Neural progenitor cell (in vitro differentiated cells): Measurements from ENCODE around the gene GFOD2. TPM values are rescaled to one million over a fixed set of nuclear protein-coding genes. Genes with fewer than 3 reads are reported as not detected.

ENCODE experiments used
- DNase-seq: peaks from one replicate; pipeline ENCODE4 v3.0.0-alpha.2; 2016; ENCODE audit warnings: low spot score
- H2AFZ ChIP-seq: fragments of 200-600 bp; sonication (generic); replicated peaks from 2 replicates; pipeline ENCODE4 v1.6.1; 2016; ENCODE audit warnings: antibody characterized with exemption
- H3F3A ChIP-seq: fragments of 200-600 bp; sonication (generic); 2 replicates; pipeline ENCODE4 v1.6.1; 2016; ENCODE audit warnings: antibody characterized with exemption, low read depth
- H3K27ac ChIP-seq: fragments of 200-600 bp; sonication (generic); 2 replicates; pipeline ENCODE4 v1.5.1; 2016; ENCODE audit warnings: mild to moderate bottlenecking
- H3K27me3 ChIP-seq: fragments of 200-600 bp; sonication (generic); 2 replicates; pipeline ENCODE4 v1.6.1; 2016; ENCODE audit warnings: mild to moderate bottlenecking, moderate library complexity
- H3K36me3 ChIP-seq: fragments of 200-600 bp; sonication (generic); 2 replicates; pipeline ENCODE4 v1.5.1; 2016
- H3K4me1 ChIP-seq: fragments of 200-600 bp; sonication (generic); 2 replicates; pipeline ENCODE4 v1.6.1; 2016; ENCODE audit warnings: mixed run types
- H3K4me2 ChIP-seq: fragments of 200-600 bp; sonication (generic); 2 replicates; pipeline ENCODE4 v1.6.1; 2016
- H3K4me3 ChIP-seq: fragments of 200-600 bp; sonication (generic); 2 replicates; pipeline ENCODE4 v1.5.1; 2016
- H3K79me2 ChIP-seq: fragments of 200-600 bp; sonication (generic); 2 replicates; pipeline ENCODE4 v1.6.1; 2016; ENCODE audit warnings: low read depth
- H3K9ac ChIP-seq: fragments of 200-600 bp; sonication (generic); 2 replicates; pipeline ENCODE4 v1.6.1; 2016
- H3K9me3 ChIP-seq: fragments of 200-600 bp; sonication (generic); 2 replicates; pipeline ENCODE4 v1.5.1; 2016; ENCODE audit warnings: low read depth
- H4K20me1 ChIP-seq: fragments of 200-600 bp; sonication (generic); 2 replicates; pipeline ENCODE4 v1.6.1; 2016; ENCODE audit warnings: low read depth
- H3K27ac Mint-ChIP-seq: 3 replicates; pipeline ENCODE4 v1.8.0; 2021; ENCODE audit warnings: mixed read lengths
- H3K27me3 Mint-ChIP-seq: 2 replicates; pipeline ENCODE4 v1.8.0; 2022; ENCODE audit warnings: low read depth, mild to moderate bottlenecking, inconsistent platforms, moderate library complexity, mixed read lengths; ENCODE audit not compliant: insufficient read depth
- H3K36me3 Mint-ChIP-seq: 3 replicates; pipeline ENCODE4 v1.8.0; 2021; ENCODE audit warnings: mixed read lengths
- H3K4me1 Mint-ChIP-seq: 3 replicates; pipeline ENCODE4 v1.8.0; 2021; ENCODE audit warnings: mixed read lengths
- H3K4me3 Mint-ChIP-seq: 3 replicates; pipeline ENCODE4 v1.8.0; 2021; ENCODE audit warnings: mild to moderate bottlenecking, moderate library complexity, mixed read lengths
- H3K9me3 Mint-ChIP-seq: 3 replicates; pipeline ENCODE4 v1.8.0; 2020; ENCODE audit warnings: mixed read lengths
- CTCF ChIP-seq: fragments of 200-600 bp; sonication (generic); IDR thresholded peaks from 2 replicates; pipeline ENCODE4 v1.5.1; 2017; ENCODE audit warnings: antibody characterized with exemption, mild to moderate bottlenecking
- EZH2 ChIP-seq: fragments of 200-600 bp; sonication (generic); IDR thresholded peaks from 2 replicates; pipeline ENCODE4 v1.6.1; 2017; ENCODE audit warnings: antibody characterized with exemption, mild to moderate bottlenecking, moderate library complexity
- EZH2phosphoT487 ChIP-seq: fragments of 200-600 bp; sonication (generic); IDR thresholded peaks from 2 replicates; pipeline ENCODE4 v1.6.1; 2017; ENCODE audit warnings: antibody characterized with exemption
- total RNA-seq: library from RNA; depleted of rRNA; stranded (reverse); fragments of >200 nt; gene quantifications from 2 replicates; pipeline ENCODE4 v1.2.3, GENCODE V29; 2015; ENCODE audit warnings: low replicate concordance

Gene GFOD2
- total RNA-seq, 1 donor from 2014 or later, result 13.2 TPM

DNA sequence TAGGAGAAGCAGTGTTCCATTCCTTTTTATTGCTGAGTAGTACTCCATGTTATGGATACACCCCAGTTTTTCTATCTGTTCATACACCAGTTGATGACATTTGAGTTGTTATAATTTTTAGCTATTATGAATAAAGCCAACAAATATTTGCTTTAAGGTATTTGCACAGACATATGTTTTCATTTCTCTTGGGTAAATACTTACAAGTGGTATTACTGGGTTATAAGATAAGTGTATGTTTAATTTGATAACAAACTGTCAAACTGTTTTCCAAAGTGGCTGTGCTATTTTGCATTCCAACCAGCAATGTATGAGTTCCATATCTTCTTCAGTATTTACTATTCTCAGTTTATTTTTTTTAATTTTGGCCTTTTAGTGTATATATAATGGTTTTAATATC lies 27.7 kb upstream of the GFOD2 start:
- Mint-ChIP-seq H3K4me1 (peaks cover 6% of the 10 kb centered on the region), H3K27me3 (peaks cover 2% of the 10 kb centered on the region), H3K9me3 (no peaks in the 10 kb centered on the region), H3K36me3 (peaks cover 20% of the 10 kb centered on the region), H3K4me3 (no peak overlapping the region), H3K27ac (no peak overlapping the region)
- no peaks in the 10 kb centered on the region for H3F3A ChIP-seq
- H3K79me2 ChIP-seq, result no peaks in the 10 kb centered on the region
- TF ChIP-seq EZH2 (no peak), EZH2phosphoT487 (no peak), CTCF (no peak)
- no peak overlapping the region for H2AFZ ChIP-seq
- H3K4me3 ChIP-seq, result no peak overlapping the region
- no peak overlapping the region for H3K4me2 ChIP-seq
- H3K27ac ChIP-seq, result no peak overlapping the region
- H3K36me3 ChIP-seq, result no peaks in the 10 kb centered on the region
- H3K9me3 ChIP-seq, result no peaks in the 10 kb centered on the region
- no peak overlapping the region for H3K9ac ChIP-seq
- H3K27me3 ChIP-seq, result no peaks in the 10 kb centered on the region
- H4K20me1 ChIP-seq, result peaks cover 9% of the 10 kb centered on the region
- no peaks in the 10 kb centered on the region for H3K4me1 ChIP-seq
- no peak for DNase-seq

DNA sequence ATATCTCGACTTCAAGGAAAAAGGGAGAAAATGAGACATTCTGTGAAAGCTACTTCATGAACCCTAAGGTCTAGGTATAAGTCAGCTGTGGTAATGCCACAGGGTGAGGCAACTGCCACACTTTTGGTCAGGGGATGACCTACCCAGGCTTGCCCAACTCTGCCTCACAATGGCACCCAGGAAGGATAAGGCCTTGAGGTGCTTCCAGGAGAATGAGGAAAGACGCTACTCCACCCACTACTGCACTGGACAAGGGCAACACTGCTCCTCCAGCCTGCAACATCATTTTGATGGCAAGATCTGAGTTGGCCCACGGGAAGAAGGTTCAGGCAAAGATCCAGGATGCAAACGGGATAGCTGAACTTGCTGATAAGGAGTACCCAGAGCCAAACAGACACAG lies 22.0 kb upstream of the GFOD2 start:
- Histone ChIP-seq H3K27ac (no peak overlapping the region), H3F3A (no peaks in the 10 kb centered on the region), H3K79me2 (no peaks in the 10 kb centered on the region), H3K36me3 (no peaks in the 10 kb centered on the region), H3K4me1 (no peaks in the 10 kb centered on the region), H2AFZ (no peak overlapping the region), H3K4me2 (no peak overlapping the region), H4K20me1 (no peaks in the 10 kb centered on the region), H3K4me3 (no peak overlapping the region), H3K27me3 (no peaks in the 10 kb centered on the region), H3K9ac (no peak overlapping the region), H3K9me3 (no peaks in the 10 kb centered on the region)
- H3K4me1 Mint-ChIP-seq, result peaks cover 6% of the 10 kb centered on the region
- peaks cover 40% of the 10 kb centered on the region for H3K36me3 Mint-ChIP-seq
- no peak overlapping the region for H3K27ac Mint-ChIP-seq
- DNase-seq, result no peak
- no peak overlapping the region for H3K4me3 Mint-ChIP-seq
- no peaks in the 10 kb centered on the region for H3K9me3 Mint-ChIP-seq
- H3K27me3 Mint-ChIP-seq, result peaks cover 4% of the 10 kb centered on the region
- no peak for TF ChIP-seq CTCF

DNA sequence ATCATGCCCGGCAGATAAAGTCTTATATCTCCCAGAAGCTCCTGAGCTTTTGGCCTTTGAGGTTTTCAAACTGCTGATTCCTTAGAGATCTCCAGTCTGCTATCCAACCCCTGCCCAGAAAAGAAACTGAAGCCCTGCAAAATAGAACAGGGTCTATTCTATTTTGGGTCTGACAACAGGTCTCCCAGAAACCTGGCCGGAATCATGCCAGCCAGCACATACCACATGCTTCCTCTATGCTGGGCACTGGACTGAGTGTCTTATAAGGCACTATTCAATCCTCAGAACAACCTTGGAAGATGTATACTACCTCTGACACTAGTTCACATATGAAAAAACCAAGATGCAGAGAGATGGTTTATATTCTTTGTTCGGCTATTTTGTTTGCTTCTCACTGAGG lies 21.3 kb upstream of the GFOD2 start:
- Mint-ChIP-seq H3K27me3 (peaks cover 4% of the 10 kb centered on the region), H3K4me1 (peaks cover 6% of the 10 kb centered on the region), H3K9me3 (no peaks in the 10 kb centered on the region), H3K27ac (no peak overlapping the region), H3K36me3 (peaks cover 37% of the 10 kb centered on the region), H3K4me3 (no peak overlapping the region)
- Histone ChIP-seq H3K4me3 (no peak overlapping the region), H2AFZ (no peak overlapping the region), H3K27ac (no peak overlapping the region), H3K4me1 (no peaks in the 10 kb centered on the region), H3K27me3 (no peaks in the 10 kb centered on the region), H3K9me3 (no peaks in the 10 kb centered on the region), H3K9ac (no peak overlapping the region), H3K79me2 (no peaks in the 10 kb centered on the region), H4K20me1 (no peaks in the 10 kb centered on the region), H3F3A (no peaks in the 10 kb centered on the region), H3K4me2 (no peak overlapping the region), H3K36me3 (no peaks in the 10 kb centered on the region)
- TF ChIP-seq EZH2 (no peak), CTCF (no peak), EZH2phosphoT487 (no peak)
- DNase-seq, result no peak

- no peak for TF ChIP-seq CTCF
- no peak for TF ChIP-seq EZH2
- TF ChIP-seq EZH2phosphoT487, result no peak
- Histone ChIP-seq H3K9ac (no peak overlapping the region), H3F3A (no peaks in the 10 kb centered on the region), H3K4me1 (no peaks in the 10 kb centered on the region), H3K4me2 (no peak overlapping the region), H3K4me3 (no peak overlapping the region), H3K27ac (no peak overlapping the region), H2AFZ (no peak overlapping the region), H3K79me2 (no peaks in the 10 kb centered on the region), H3K27me3 (no peaks in the 10 kb centered on the region), H3K9me3 (no peaks in the 10 kb centered on the region), H3K36me3 (no peaks in the 10 kb centered on the region), H4K20me1 (no peaks in the 10 kb centered on the region)
- no peaks in the 10 kb centered on the region for H3K4me1 Mint-ChIP-seq
- H3K36me3 Mint-ChIP-seq, result peaks cover 21% of the 10 kb centered on the region
- no peaks in the 10 kb centered on the region for H3K9me3 Mint-ChIP-seq
- H3K27ac Mint-ChIP-seq, result no peak overlapping the region
- no peak for DNase-seq
- no peak overlapping the region for H3K4me3 Mint-ChIP-seq
- peaks cover 4% of the 10 kb centered on the region for H3K27me3 Mint-ChIP-seq
Observed at GRCh38 chr16:67736858-67737257, 17.7 kb upstream of the GFOD2 start.
